ENCODE results near the gene CRADD. TPM values are rescaled to one million over a fixed set of nuclear protein-coding genes. Genes with fewer than 3 reads are reported as not detected.
"Not testable (repeated sequence)": the region's sequence is repeated elsewhere in the genome, so short reads cannot be mapped to it uniquely, and the experiment has no call there.

CRADD gene
- total RNA-seq, 1 donor from 2014 or later = 19.1 TPM

DNA sequence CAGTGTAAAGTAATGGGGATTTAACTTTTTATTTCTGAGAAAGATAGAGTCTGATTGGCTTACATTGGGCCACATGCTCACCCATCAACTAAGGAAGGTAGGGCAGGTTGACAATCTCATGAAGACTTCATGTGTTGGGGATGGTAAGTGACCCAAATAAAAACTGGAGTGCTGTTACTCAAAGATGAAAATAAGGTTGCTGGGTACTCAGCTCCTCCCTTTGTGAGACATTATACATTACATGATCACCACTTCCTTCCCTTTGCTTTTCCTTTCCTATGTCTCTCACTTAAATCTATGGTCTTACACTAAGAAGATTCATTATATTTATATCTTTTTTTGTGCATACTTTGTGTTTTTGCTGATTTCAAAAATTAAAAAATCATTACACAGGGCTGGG lies 247.2 kb downstream of the CRADD start:
- no peak overlapping the region for H3K4me3 ChIP-seq (ENCODE audit: low read depth, low read length)
- H3K27me3 ChIP-seq (ENCODE audit: control insufficient read depth, insufficient read depth, low read length) = no peaks in the 10 kb centered on the region
- TF ChIP-seq, protein P1, sequence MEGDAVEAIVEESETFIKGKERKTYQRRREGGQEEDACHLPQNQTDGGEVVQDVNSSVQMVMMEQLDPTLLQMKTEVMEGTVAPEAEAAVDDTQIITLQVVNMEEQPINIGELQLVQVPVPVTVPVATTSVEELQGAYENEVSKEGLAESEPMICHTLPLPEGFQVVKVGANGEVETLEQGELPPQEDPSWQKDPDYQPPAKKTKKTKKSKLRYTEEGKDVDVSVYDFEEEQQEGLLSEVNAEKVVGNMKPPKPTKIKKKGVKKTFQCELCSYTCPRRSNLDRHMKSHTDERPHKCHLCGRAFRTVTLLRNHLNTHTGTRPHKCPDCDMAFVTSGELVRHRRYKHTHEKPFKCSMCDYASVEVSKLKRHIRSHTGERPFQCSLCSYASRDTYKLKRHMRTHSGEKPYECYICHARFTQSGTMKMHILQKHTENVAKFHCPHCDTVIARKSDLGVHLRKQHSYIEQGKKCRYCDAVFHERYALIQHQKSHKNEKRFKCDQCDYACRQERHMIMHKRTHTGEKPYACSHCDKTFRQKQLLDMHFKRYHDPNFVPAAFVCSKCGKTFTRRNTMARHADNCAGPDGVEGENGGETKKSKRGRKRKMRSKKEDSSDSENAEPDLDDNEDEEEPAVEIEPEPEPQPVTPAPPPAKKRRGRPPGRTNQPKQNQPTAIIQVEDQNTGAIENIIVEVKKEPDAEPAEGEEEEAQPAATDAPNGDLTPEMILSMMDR (IDR thresholded peaks at IDR 0.05; ENCODE audit: insufficient read depth, low read length, poor library complexity, severe bottlenecking) = no peak
- no peak for DNase-seq (ENCODE audit: low read depth)
- H3K36me3 ChIP-seq (ENCODE audit: control insufficient read depth, insufficient read depth, low read length) = no peaks in the 10 kb centered on the region

GRCh38 chr12:93925585-93926205 lies 248.5 kb downstream of the CRADD start:
- Histone ChIP-seq H3K36me3 (ENCODE audit: control insufficient read depth, insufficient read depth, low read length) (no peaks in the 10 kb centered on the region), H3K27me3 (ENCODE audit: control insufficient read depth, insufficient read depth, low read length) (no peaks in the 10 kb centered on the region), H3K4me3 (ENCODE audit: low read depth, low read length) (no peak overlapping the region)
- TF ChIP-seq, protein P1 (IDR thresholded peaks at IDR 0.05; ENCODE audit: insufficient read depth, low read length, poor library complexity, severe bottlenecking) = no peak
- no peak for DNase-seq (ENCODE audit: low read depth)

- no peak for DNase-seq (ENCODE audit: low read depth)
- TF ChIP-seq, protein P1 (IDR thresholded peaks at IDR 0.05; ENCODE audit: insufficient read depth, low read length, poor library complexity, severe bottlenecking) = no peak
- H3K36me3 ChIP-seq (ENCODE audit: control insufficient read depth, insufficient read depth, low read length) = no peaks in the 10 kb centered on the region
- H3K27me3 ChIP-seq (ENCODE audit: control insufficient read depth, insufficient read depth, low read length) = no peaks in the 10 kb centered on the region
- no peak overlapping the region for H3K4me3 ChIP-seq (ENCODE audit: low read depth, low read length)
Observed at GRCh38 chr12:93926237-93926636, 249.1 kb downstream of the CRADD start.

DNA sequence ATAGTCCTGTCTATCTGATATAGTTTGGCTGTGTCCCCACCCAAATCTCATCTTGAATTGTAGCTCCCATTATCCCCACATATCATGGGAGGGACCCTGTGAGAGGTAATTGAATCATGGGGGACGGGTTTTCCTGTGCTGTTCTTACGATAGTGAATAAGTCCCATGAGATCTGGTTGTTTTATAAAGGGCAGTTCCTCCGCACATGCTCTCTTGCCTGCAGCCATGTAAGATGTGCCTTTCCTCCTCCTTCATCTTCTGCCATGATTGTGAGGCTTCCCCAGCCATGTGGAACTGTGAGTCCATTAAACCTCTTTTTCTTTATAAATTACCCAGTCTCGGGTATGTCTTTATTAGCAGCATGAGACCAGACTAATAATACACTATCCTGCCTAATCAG lies 251.9 kb downstream of the CRADD start:
- not testable (repeated sequence) for H3K36me3 ChIP-seq (ENCODE audit: control insufficient read depth, insufficient read depth, low read length); H3K4me3 ChIP-seq (ENCODE audit: low read depth, low read length); DNase-seq (ENCODE audit: low read depth); H3K27me3 ChIP-seq (ENCODE audit: control insufficient read depth, insufficient read depth, low read length)

DNA sequence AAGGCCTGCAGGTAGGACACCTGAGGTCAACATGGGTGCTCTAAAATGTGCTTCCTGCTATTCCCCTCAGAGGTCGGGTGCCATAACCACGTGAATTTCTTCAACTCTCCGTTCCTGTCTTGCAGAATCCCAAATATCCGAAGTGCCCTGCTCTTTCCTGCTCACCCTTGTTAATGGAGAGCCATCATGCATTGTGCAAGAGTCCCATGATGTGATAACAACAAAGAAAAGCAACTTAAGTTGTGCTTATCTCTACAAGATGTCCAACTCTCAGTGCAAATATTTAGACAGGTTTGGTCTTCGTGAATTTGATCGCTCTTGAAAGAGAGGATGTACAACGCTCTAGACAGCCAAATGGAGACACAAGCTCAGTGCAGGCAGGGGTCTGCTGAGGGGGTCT lies 260.6 kb downstream of the CRADD start:
- no peaks in the 10 kb centered on the region for H3K27me3 ChIP-seq (ENCODE audit: control insufficient read depth, insufficient read depth, low read length)
- H3K36me3 ChIP-seq (ENCODE audit: control insufficient read depth, insufficient read depth, low read length) = no peaks in the 10 kb centered on the region
- TF ChIP-seq, protein P1 (IDR thresholded peaks at IDR 0.05; ENCODE audit: insufficient read depth, low read length, poor library complexity, severe bottlenecking) = no peak
- no peak overlapping the region for H3K4me3 ChIP-seq (ENCODE audit: low read depth, low read length)
- no peak for DNase-seq (ENCODE audit: low read depth)

DNA sequence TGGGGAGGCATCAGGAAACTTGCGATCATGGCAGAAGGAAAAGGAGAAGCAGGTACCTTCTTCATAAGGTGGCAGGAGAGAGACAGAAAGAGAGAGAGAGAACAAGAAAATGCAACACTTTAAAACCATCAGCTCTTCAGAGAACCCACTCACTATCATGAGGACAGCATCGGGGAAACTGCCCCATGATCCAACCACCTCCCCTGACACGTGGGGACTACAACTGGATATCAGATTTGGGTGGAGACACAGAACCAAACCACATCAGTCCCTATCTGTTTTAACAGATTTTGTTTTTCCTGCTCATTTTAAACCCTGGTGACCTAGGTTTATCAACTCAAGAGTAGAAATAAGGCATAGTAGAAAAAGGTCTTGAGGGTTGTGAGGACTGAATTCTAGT lies 261.1 kb downstream of the CRADD start:
- no peak for DNase-seq (ENCODE audit: low read depth)
- TF ChIP-seq, protein P1 (IDR thresholded peaks at IDR 0.05; ENCODE audit: insufficient read depth, low read length, poor library complexity, severe bottlenecking) = no peak
- Histone ChIP-seq H3K4me3 (ENCODE audit: low read depth, low read length) (no peak overlapping the region), H3K36me3 (ENCODE audit: control insufficient read depth, insufficient read depth, low read length) (no peaks in the 10 kb centered on the region), H3K27me3 (ENCODE audit: control insufficient read depth, insufficient read depth, low read length) (no peaks in the 10 kb centered on the region)

All from kidney epithelial cell (primary cell).